ENCODE measurements around the gene WRAP73.

DNA sequence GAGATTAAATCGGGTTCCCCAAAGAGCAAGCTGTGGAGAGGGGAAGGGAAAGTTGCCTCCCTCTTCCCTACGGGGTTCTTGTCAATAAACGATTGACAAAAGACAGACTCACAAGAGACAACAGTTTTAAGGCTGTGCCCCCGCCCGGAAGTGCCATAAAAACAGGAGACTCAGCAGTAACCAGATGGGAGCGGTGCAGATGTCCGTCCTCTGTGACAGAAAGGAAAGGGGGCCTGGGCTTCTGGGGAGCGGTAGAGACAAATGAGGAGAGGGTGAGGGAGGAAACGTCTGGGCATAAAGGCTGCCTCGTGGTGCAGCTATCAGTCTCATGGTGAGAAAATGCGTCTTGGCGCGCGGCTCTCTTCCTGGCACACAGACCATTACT is 8.3 kb upstream of the WRAP73 start:
- TF ChIP-seq CTCF (IDR thresholded peaks at IDR 0.05) (no peak), POLR2A (IDR thresholded peaks at IDR 0.05) (no peak)
